ENCODE results near the gene MTX2.
A peak's percentile ranks its signal among the peaks of the same experiment; 100 is the strongest.

The MTX2 gene

DNA sequence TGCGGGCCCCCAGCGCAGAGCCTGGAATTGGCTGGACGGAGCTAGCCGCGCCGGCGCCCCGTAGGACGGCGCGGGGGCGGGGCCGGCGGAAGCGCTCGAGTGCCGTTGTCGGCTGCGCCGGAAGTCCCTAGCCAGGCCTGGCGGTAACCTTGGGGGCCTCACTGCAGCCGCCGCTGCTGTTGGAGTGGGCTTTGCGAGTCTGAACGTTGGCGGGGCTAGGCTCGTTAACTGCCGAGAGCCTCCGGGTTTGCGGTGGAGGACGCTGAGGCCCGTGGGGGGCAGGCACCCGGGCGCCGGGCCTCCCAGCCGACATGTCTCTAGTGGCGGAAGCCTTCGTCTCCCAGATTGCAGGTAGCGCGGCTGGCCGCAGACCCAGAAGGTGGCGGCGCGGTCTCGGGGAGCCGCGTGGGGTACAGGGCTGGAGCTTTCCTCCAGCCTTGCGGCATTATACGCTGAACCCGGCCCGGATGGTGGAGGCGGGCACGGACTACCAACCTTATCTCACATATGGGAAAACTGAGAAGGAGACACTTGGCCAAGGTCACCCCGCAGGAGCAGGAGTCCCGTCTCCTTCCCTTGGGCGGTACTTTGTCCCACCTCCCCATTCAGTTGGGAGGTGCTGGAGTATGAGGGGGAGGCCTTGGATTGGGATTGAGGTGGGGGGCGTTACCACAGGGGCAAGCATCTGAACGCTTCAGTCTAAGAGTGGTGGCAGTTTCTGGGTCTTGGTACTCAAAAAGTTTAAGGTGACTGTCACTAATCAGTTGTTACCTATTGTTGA, at the start of gene MTX2:
Gene MTX2 (plus strand): TSS at position 124 of the 781 bp plus-strand sequence. CDS start 188 bp downstream, at position 312.
- DNase-seq (ENCODE audit: low spot score) = peak; percentile 56

DNA sequence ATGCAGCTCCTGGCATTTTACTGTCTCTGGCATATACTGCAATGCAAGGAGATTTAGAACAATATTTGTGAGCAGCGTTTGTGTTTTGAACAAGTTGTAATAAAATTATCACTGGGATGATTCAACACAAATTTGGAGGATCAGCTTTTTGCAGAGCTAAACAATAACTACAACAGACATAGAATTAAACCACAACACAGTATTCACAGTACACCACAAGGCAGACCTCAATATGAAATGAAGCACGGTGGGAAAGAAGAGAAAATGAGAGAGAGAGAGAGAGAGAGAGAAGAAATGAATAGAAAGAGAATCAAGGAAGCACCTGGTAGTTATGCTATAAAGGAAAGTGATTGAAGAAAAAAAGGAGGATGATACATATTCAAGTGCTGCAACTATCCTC, 41.4 kb upstream of the MTX2 start:
- DNase-seq (ENCODE audit: low spot score) = no peak

GRCh38 chr2:176234156-176234555, 35.1 kb upstream of the MTX2 start:
- no peak for DNase-seq (ENCODE audit: low spot score)

GRCh38 chr2:176234940-176235339, 34.3 kb upstream of the MTX2 start:
- DNase-seq (ENCODE audit: low spot score) = no peak

GRCh38 chr2:176237456-176237855, 31.8 kb upstream of the MTX2 start:
- no peak for DNase-seq (ENCODE audit: low spot score)

- no peak for DNase-seq (ENCODE audit: low spot score)
These were observed 30.2 kb upstream of the MTX2 start for GRCh38 chr2:176239031-176239430.

DNA sequence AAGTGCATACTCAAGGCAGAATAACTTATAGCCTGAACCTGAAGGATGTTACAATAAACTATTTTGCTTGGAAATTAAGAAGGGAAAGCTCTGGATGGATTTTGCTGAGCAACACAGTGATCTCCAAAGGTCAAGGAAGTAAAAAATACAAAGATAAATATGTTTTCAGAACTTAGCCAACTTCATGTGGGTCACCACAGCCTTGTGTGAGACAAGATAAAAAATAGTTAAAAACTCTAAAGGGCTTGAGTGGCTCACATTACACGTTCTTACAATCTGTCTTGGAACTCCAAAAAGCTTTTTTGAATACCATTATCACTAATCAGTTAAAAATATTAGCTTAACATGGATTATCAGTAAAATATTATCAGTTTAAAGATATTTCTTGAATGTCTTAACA, 28.9 kb upstream of the MTX2 start:
- no peak for DNase-seq (ENCODE audit: low spot score)

GRCh38 chr2:176242276-176242675, 27.0 kb upstream of the MTX2 start:
- no peak for DNase-seq (ENCODE audit: low spot score)

- DNase-seq (ENCODE audit: low spot score) = no peak
These were observed 22.9 kb upstream of the MTX2 start for GRCh38 chr2:176246331-176246730.

- no peak for DNase-seq (ENCODE audit: low spot score)
These were observed 21.4 kb upstream of the MTX2 start for GRCh38 chr2:176247859-176248258.

- DNase-seq (ENCODE audit: low spot score) = no peak
These were observed 17.3 kb upstream of the MTX2 start for GRCh38 chr2:176251928-176252327.

GRCh38 chr2:176260689-176261088, 8.6 kb upstream of the MTX2 start:
- DNase-seq (ENCODE audit: low spot score) = no peak

DNA sequence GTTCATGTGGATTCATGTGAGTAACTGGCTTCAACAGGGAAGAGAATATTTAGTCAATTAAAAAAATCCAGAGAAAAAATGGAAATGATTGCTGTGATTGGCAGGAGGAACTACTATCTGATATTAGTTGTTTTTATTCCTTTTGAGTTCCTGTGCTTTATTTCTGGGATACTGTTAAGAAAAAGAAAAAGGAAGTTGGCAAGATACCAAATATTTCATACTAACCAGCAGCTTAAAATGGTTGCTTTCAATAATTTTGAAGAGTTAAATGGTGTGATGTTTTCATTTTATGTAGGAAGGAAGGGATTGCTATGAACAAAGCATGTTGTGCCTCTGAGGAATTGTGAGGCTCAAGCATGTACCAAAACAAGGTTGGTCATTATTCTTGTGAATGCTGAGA, 8.1 kb upstream of the MTX2 start:
- no peak for DNase-seq (ENCODE audit: low spot score)

- no peak for DNase-seq (ENCODE audit: low spot score)
These were observed 295 bp upstream of the MTX2 start for GRCh38 chr2:176268976-176269318.

DNA sequence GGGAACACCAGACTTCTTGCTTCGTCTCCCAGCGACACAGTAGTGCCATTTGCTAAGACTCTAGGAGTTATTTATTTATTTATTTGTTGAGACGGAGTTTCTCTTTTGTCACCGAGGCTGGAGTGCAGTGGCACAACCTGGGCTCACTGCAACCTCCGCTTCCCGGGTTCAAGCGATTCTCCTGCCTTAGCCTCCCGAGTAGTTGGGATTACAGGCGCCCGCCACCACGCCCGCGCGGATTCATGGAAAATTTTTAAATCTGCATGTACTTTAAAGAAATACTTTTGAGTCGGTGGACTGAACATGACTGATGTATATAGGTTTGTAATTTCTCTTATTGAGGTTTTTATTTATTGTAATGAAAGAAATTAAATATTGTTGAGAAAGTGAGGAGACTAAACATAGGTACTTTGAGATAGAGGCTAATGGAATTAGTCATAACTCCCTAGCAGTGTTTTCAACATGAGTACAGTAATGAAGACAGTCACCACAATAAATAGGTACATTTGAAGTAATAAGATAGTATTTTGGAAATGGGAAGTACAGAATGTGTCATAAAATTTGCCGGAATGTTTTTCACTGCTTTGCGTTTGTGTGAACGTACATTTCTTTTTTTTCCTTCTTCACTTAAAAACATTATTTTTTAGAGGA, 983 bp downstream of the MTX2 start:
- DNase-seq (ENCODE audit: low spot score) = no peak

- DNase-seq (ENCODE audit: low spot score) = no peak
These were observed 3.7 kb downstream of the MTX2 start for GRCh38 chr2:176272870-176273459.

GRCh38 chr2:176278927-176279326, 9.7 kb downstream of the MTX2 start:
- no peak for DNase-seq (ENCODE audit: low spot score)

DNA sequence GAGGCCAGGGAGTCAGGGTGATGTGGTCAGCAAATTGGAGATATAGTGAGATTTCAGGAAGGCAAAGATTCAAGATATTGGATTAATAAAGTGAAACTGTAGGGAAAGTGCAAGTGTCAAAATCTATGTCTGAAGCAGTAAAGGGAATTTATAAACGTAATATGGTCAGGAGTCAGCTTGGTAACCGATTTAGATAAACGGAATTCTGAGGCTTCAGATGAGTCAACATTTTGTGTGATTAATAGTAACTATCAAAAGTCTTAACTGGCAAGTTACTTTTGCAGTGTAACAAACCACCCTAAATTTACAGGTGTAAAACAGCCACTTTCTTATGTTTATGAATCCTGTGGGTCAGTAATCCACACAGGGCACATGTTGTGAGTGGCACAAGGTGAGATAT, 10.9 kb downstream of the MTX2 start:
- no peak for DNase-seq (ENCODE audit: low spot score)

DNA sequence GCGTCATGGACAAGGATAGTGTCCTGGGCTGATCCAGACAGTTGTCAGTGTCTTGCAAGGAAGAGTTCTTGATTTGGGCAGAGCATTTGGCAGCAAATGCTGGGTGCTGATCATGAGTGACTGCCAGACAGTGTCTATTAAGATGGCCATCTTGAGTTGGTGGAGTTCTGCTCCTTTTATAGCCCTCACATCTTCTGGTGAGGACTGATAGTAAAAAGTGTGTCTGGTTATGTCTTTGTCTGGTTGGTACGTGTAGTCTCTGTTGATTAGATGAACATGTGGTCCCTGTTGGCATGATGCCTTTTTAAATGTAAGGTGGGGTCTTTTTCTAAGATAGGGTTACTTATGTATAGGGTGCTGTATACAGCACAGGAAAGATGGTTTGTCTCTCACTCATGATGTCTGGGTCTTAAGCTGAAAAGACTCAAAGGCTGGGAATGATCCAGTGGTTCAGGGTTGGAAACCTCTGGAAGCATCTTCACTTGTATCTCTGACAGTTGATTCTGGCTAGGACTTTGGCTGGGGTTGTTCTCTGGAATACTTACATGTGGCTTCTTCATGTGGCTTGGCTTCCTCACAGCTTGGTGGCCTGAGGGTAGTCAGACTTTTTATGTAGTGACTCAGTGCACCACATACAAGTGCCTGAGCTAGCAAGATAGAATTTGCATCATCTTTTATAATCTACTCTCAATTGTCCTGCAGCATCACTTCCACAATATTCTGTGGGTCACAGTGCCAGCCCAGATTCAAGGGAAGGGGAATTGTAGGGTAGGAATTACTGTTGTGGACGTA, 11.8 kb downstream of the MTX2 start:
- DNase-seq (ENCODE audit: low spot score) = no peak

GRCh38 chr2:176283291-176284068, 14.2 kb downstream of the MTX2 start:
- no peak for DNase-seq (ENCODE audit: low spot score)

- no peak for DNase-seq (ENCODE audit: low spot score)
These were observed 15.3 kb downstream of the MTX2 start for GRCh38 chr2:176284461-176285049.

All from CD4-positive, alpha-beta T cell treated with Interleukin-15 for 4 hours (primary cell).